Glomerular endothelial cell (primary cell): Measurements from ENCODE around the gene BTBD6. TPM values are rescaled to one million over a fixed set of nuclear protein-coding genes. Genes with fewer than 3 reads are reported as not detected.

Source experiments
- DNase-seq: peaks from one replicate; pipeline ENCODE4 v3.0.0-alpha.2; 2011; ENCODE audit warnings: low read depth, low spot score; ENCODE audit errors: extremely low read depth
- total RNA-seq: library from RNA; depleted of rRNA; stranded (reverse); fragments of >200 nt; gene quantifications from 2 replicates; pipeline ENCODE4 v1.2.3, GENCODE V29; 2015

Gene BTBD6
- total RNA-seq, result 41.0 and 64.6 TPM in 2 replicates

- no peak for DNase-seq
These were observed at the start of gene BTBD6 for GRCh38 chr14:105248368-105249181. TSS of gene BTBD6 (plus strand) at chr14:105248533. CDS start at chr14:105248712, 179 bp downstream.

GRCh38 chr14:105198588-105198987 lies 49.7 kb upstream of the BTBD6 start:
- no peak for DNase-seq

GRCh38 chr14:105199093-105199492 lies 49.2 kb upstream of the BTBD6 start:
- DNase-seq, result no peak

- no peak for DNase-seq
These were observed 48.3 kb upstream of the BTBD6 start for GRCh38 chr14:105200074-105200473.

GRCh38 chr14:105200641-105201040 lies 47.7 kb upstream of the BTBD6 start:
- no peak for DNase-seq

- no peak for DNase-seq
These were observed 47.0 kb upstream of the BTBD6 start for GRCh38 chr14:105201156-105201924.

GRCh38 chr14:105201925-105202513 lies 46.3 kb upstream of the BTBD6 start:
- DNase-seq, result no peak

- no peak for DNase-seq
These were observed 45.2 kb upstream of the BTBD6 start for GRCh38 chr14:105203057-105203531.

- DNase-seq, result no peak
These were observed 44.6 kb upstream of the BTBD6 start for GRCh38 chr14:105203701-105204100.

GRCh38 chr14:105204206-105204930 lies 44.0 kb upstream of the BTBD6 start:
- no peak for DNase-seq

GRCh38 chr14:105204931-105205672 lies 43.2 kb upstream of the BTBD6 start:
- no peak for DNase-seq

GRCh38 chr14:105205673-105206208 lies 42.6 kb upstream of the BTBD6 start:
- no peak for DNase-seq

- no peak for DNase-seq
These were observed 41.5 kb upstream of the BTBD6 start for GRCh38 chr14:105206873-105207272.

- DNase-seq, result no peak
These were observed 40.9 kb upstream of the BTBD6 start for GRCh38 chr14:105207460-105207901.

- no peak for DNase-seq
These were observed 40.2 kb upstream of the BTBD6 start for GRCh38 chr14:105207996-105208737.

GRCh38 chr14:105208738-105209075 lies 39.6 kb upstream of the BTBD6 start:
- DNase-seq, result no peak

GRCh38 chr14:105209091-105209490 lies 39.2 kb upstream of the BTBD6 start:
- DNase-seq, result no peak

- no peak for DNase-seq
These were observed 38.7 kb upstream of the BTBD6 start for GRCh38 chr14:105209646-105210045.
